Osteocyte (in vitro differentiated cells): Measurements from ENCODE around the gene NRARP. TPM values are rescaled to one million over a fixed set of nuclear protein-coding genes. Genes with fewer than 3 reads are reported as not detected.
A peak's percentile ranks its signal among the peaks of the same experiment; 100 is the strongest.

Experiments
- DNase-seq: peaks from one replicate; pipeline ENCODE4 v3.0.0; 2021; ENCODE audit warnings: mixed read lengths; ENCODE audit not compliant: unreplicated experiment; ENCODE audit errors: extremely low spot score
- H3K27ac Mint-ChIP-seq: one replicate; pipeline ENCODE4 v1.8.0; 2021; ENCODE audit warnings: mild to moderate bottlenecking, mixed read lengths; ENCODE audit not compliant: unreplicated experiment
- H3K27me3 Mint-ChIP-seq: one replicate; pipeline ENCODE4 v1.8.0; 2021; ENCODE audit warnings: mixed read lengths; ENCODE audit not compliant: unreplicated experiment
- H3K36me3 Mint-ChIP-seq: one replicate; pipeline ENCODE4 v1.8.0; 2021; ENCODE audit warnings: mixed read lengths; ENCODE audit not compliant: unreplicated experiment
- H3K4me1 Mint-ChIP-seq: one replicate; pipeline ENCODE4 v1.8.0; 2021; ENCODE audit warnings: mixed read lengths; ENCODE audit not compliant: unreplicated experiment
- H3K4me3 Mint-ChIP-seq: one replicate; pipeline ENCODE4 v1.8.0; 2021; ENCODE audit warnings: mild to moderate bottlenecking, moderate library complexity, mixed read lengths; ENCODE audit not compliant: unreplicated experiment
- H3K9me3 Mint-ChIP-seq: one replicate; pipeline ENCODE4 v1.8.0; 2021; ENCODE audit warnings: mixed read lengths; ENCODE audit not compliant: unreplicated experiment
- CTCF ChIP-seq: fragments of 200-600 bp; sonication (generic); IDR thresholded peaks from 2 replicates; pipeline ENCODE4 v1.5.0; 2021; ENCODE audit warnings: antibody characterized with exemption, mild to moderate bottlenecking, moderate library complexity
- total RNA-seq: library from RNA; stranded (reverse); gene quantifications from 2 replicates; pipeline ENCODE4 v1.2.1, GENCODE V29; 2021

NRARP gene
- total RNA-seq, 1 donor from 2014 or later, result 2.1 TPM

GRCh38 chr9:137320555-137321384 lies 18.7 kb upstream of the NRARP start:
- Mint-ChIP-seq H3K4me3 (no peak overlapping the region), H3K9me3 (no peaks in the 10 kb centered on the region), H3K27ac (no peak overlapping the region), H3K27me3 (no peaks in the 10 kb centered on the region), H3K36me3 (no peaks in the 10 kb centered on the region), H3K4me1 (peaks cover 9% of the 10 kb centered on the region)
- DNase-seq, result no peak
- TF ChIP-seq CTCF, result no peak

DNA sequence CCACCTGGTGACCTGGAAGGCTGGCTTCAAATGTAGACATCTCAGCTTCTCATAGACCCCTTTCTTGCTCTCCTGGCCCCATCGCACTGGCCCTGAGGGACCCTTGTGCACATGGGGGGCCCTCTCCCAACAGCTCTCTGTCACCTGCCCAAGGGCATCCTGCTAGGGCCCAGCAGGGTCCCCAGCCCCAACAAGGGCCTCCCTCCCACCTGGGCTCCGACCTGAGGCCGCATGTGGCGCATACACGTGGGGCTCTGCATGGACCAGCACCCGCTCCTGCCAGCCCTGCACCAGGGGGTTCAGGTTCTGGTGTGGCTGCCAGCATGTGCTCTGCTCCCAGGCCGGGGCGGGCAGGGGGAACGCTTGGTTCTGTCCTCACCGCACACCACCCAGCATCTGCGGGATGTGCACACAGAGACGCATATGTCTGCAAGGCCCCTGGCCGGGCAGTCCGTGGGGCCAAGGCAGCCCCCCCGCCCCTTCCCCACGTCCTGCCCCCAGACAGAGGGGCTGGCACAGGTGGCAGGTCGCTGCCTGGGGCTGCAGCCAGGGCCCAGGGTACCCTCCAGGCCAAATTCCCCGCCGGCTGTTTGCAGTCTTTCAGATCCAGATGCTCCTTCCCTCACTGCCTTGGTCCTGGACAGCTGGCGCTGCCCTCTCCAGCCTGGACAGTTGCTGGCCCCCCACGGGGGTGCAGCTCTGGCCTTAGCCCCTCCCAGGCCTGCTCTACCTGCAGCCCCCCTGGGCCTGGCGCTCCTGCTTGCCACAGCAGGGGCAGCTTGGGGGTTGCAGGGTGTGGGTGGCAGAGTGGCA lies 17.9 kb upstream of the NRARP start:
- Mint-ChIP-seq H3K4me3 (no peak overlapping the region), H3K4me1 (peaks cover 10% of the 10 kb centered on the region), H3K27me3 (no peaks in the 10 kb centered on the region), H3K9me3 (no peaks in the 10 kb centered on the region), H3K27ac (no peak overlapping the region), H3K36me3 (no peaks in the 10 kb centered on the region)
- no peak for DNase-seq
- no peak for TF ChIP-seq CTCF

GRCh38 chr9:137319011-137319738 lies 17.1 kb upstream of the NRARP start:
- H3K36me3 Mint-ChIP-seq, result no peaks in the 10 kb centered on the region
- peak; percentile 37 for TF ChIP-seq CTCF
- DNase-seq, result no peak
- no peak overlapping the region for H3K4me3 Mint-ChIP-seq
- H3K27ac Mint-ChIP-seq, result no peak overlapping the region
- no peaks in the 10 kb centered on the region for H3K9me3 Mint-ChIP-seq
- H3K4me1 Mint-ChIP-seq, result peaks cover 10% of the 10 kb centered on the region
- H3K27me3 Mint-ChIP-seq, result no peaks in the 10 kb centered on the region

DNA sequence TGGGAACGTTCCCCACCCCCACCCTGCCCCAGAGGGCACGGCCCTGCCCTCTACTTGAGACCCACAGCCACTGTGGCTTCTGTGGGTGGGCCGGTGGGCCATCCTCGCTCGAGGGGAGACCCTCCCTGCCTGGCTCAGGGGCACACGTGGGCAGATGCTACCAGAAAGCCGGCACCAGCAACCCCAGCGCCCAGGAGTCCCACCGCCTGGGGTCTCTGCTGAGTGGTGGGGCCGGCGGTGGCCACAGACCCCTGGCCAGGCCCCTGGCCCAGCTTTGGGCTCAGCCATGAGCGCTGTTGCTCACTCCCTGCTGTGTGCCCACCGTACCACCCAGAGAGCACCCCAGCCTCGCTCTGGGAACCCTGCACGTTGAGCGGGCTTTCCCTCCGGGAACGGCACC lies 16.5 kb upstream of the NRARP start:
- Mint-ChIP-seq H3K27me3 (no peaks in the 10 kb centered on the region), H3K4me3 (no peak overlapping the region), H3K4me1 (peaks cover 10% of the 10 kb centered on the region), H3K27ac (no peak overlapping the region), H3K9me3 (no peaks in the 10 kb centered on the region), H3K36me3 (no peaks in the 10 kb centered on the region)
- no peak for TF ChIP-seq CTCF
- no peak for DNase-seq
